ENCODE data around the gene CHST8. TPM values are rescaled to one million over a fixed set of nuclear protein-coding genes. Genes with fewer than 3 reads are reported as not detected.

The CHST8 gene
- total RNA-seq, 2 donors from 2014 or later: 0.43 TPM; not detected in 1

DNA sequence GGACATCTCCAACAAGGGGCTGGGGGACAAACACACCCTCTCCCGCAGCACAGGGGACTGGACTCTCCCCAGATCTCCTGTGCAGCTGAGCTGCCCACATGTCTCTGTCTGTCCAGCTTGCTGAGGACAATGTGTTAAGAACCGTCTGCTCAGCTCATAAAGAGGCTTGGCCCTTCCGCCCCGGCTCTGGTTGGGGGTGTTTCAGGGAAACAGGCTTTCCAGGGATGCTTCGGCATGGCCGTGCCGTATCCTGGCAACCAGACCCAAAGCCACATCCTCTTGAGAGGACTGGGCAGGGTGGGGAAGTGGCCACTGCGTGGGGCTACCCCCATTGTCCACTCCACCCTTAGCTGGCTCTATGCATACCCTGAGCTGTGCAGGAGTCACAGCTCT, 41.1 kb upstream of the CHST8 start:
- Histone ChIP-seq H3K36me3 (no peaks in the 10 kb centered on the region), H3K4me1 (no peaks in the 10 kb centered on the region), H3K9me3 (peaks cover 0 to under 1% of the 10 kb centered on the region in 2 donors), H3K27ac (no peak overlapping the region), H3K27me3 (no peaks in the 10 kb centered on the region), H3K4me3 (no peak overlapping the region)
- DNase-seq (ENCODE audit: low spot score): no peak
- TF ChIP-seq, protein P1, sequence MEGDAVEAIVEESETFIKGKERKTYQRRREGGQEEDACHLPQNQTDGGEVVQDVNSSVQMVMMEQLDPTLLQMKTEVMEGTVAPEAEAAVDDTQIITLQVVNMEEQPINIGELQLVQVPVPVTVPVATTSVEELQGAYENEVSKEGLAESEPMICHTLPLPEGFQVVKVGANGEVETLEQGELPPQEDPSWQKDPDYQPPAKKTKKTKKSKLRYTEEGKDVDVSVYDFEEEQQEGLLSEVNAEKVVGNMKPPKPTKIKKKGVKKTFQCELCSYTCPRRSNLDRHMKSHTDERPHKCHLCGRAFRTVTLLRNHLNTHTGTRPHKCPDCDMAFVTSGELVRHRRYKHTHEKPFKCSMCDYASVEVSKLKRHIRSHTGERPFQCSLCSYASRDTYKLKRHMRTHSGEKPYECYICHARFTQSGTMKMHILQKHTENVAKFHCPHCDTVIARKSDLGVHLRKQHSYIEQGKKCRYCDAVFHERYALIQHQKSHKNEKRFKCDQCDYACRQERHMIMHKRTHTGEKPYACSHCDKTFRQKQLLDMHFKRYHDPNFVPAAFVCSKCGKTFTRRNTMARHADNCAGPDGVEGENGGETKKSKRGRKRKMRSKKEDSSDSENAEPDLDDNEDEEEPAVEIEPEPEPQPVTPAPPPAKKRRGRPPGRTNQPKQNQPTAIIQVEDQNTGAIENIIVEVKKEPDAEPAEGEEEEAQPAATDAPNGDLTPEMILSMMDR (IDR thresholded peaks at IDR 0.05): no peak

GRCh38 chr19:33582914-33583313, 38.8 kb upstream of the CHST8 start:
- Histone ChIP-seq H3K27me3 (no peaks in the 10 kb centered on the region), H3K9me3 (peaks cover 0 to 13% of the 10 kb centered on the region in 2 donors), H3K4me3 (no peak overlapping the region), H3K27ac (no peak overlapping the region), H3K4me1 (no peaks in the 10 kb centered on the region), H3K36me3 (no peaks in the 10 kb centered on the region)
- TF ChIP-seq, protein P1 (IDR thresholded peaks at IDR 0.05): no peak
- no peak for DNase-seq (ENCODE audit: low spot score)

- TF ChIP-seq, protein P1 (IDR thresholded peaks at IDR 0.05): no peak
These were observed 34.6 kb upstream of the CHST8 start for GRCh38 chr19:33587150-33587549.

DNA sequence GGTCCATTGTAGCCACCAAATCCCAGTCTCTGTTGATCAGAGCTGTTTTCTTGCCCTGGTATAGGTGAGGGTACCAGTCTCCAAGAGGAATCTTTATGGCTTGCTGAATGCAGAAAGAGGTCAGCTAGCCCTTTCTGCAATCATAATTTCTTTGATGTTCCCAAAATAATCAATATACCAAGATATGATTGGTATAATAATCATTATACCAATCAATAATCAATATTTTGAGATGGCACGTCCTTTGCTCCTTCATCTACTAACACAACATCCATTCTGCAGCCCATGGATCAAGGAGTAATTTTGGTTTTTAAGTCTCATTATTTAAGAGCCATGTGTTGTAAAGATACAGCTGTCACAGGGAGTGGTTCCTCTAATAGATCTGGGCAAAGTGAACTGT, 31.5 kb upstream of the CHST8 start:
- Histone ChIP-seq H3K9me3 (peaks cover 0 to 24% of the 10 kb centered on the region in 2 donors), H3K27ac (no peak overlapping the region), H3K4me1 (no peaks in the 10 kb centered on the region), H3K4me3 (no peak overlapping the region), H3K36me3 (no peaks in the 10 kb centered on the region), H3K27me3 (no peaks in the 10 kb centered on the region)
- no peak for DNase-seq (ENCODE audit: low spot score)
- TF ChIP-seq, protein P1 (IDR thresholded peaks at IDR 0.05): no peak

More at GRCh38 chr19:33587150-33587549, 34.6 kb upstream of the CHST8 start:
- no peaks in the 10 kb centered on the region for H3K36me3 ChIP-seq
- no peak overlapping the region for H3K4me3 ChIP-seq
- no peaks in the 10 kb centered on the region for H3K4me1 ChIP-seq
- no peaks in the 10 kb centered on the region for H3K27me3 ChIP-seq
- no peak overlapping the region for H3K27ac ChIP-seq
- DNase-seq (ENCODE audit: low spot score): no peak
- peaks cover 0 to 24% of the 10 kb centered on the region in 2 donors for H3K9me3 ChIP-seq

- no peak overlapping the region for H3K4me3 ChIP-seq
- DNase-seq (ENCODE audit: low spot score): no peak
- H3K9me3 ChIP-seq: peaks cover 0 to 6% of the 10 kb centered on the region in 2 donors
- H3K27me3 ChIP-seq: no peaks in the 10 kb centered on the region
- H3K4me1 ChIP-seq: no peaks in the 10 kb centered on the region
- TF ChIP-seq, protein P1 (IDR thresholded peaks at IDR 0.05): no peak
- no peak overlapping the region for H3K27ac ChIP-seq
- no peaks in the 10 kb centered on the region for H3K36me3 ChIP-seq
These were observed 26.0 kb upstream of the CHST8 start for GRCh38 chr19:33595783-33596182.

GRCh38 chr19:33601583-33601982, 20.2 kb upstream of the CHST8 start:
- no peak for DNase-seq (ENCODE audit: low spot score)
- Histone ChIP-seq H3K4me1 (no peaks in the 10 kb centered on the region), H3K4me3 (no peak overlapping the region), H3K36me3 (no peaks in the 10 kb centered on the region), H3K9me3 (peaks cover 5 to 34% of the 10 kb centered on the region in 2 donors), H3K27me3 (no peaks in the 10 kb centered on the region), H3K27ac (no peak overlapping the region)
- TF ChIP-seq, protein P1 (IDR thresholded peaks at IDR 0.05): no peak
